OCI-LY3 (cell line): ENCODE results near the gene RNF14.

Experiments used
- EZH2phosphoT487 ChIP-seq: fragments of 200-600 bp; shearing (Covaris generic); IDR thresholded peaks from 2 replicates; pipeline ENCODE4 v1.6.1; 2018; ENCODE audit warnings: antibody characterized with exemption, mixed run types, low read depth
- TF ChIP-seq, protein P1 (sequence below): fragments of 200-600, 300-600 bp; sonication (generic); IDR thresholded peaks from 2 replicates; pipeline ENCODE4 v1.5.1; 2014; ENCODE audit warnings: antibody characterized with exemption, low read length, low read depth

GRCh38 chr5:141926434-141926833 lies 42.5 kb upstream of the RNF14 start:
- TF ChIP-seq, protein P1, sequence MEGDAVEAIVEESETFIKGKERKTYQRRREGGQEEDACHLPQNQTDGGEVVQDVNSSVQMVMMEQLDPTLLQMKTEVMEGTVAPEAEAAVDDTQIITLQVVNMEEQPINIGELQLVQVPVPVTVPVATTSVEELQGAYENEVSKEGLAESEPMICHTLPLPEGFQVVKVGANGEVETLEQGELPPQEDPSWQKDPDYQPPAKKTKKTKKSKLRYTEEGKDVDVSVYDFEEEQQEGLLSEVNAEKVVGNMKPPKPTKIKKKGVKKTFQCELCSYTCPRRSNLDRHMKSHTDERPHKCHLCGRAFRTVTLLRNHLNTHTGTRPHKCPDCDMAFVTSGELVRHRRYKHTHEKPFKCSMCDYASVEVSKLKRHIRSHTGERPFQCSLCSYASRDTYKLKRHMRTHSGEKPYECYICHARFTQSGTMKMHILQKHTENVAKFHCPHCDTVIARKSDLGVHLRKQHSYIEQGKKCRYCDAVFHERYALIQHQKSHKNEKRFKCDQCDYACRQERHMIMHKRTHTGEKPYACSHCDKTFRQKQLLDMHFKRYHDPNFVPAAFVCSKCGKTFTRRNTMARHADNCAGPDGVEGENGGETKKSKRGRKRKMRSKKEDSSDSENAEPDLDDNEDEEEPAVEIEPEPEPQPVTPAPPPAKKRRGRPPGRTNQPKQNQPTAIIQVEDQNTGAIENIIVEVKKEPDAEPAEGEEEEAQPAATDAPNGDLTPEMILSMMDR: no peak
- TF ChIP-seq EZH2phosphoT487: no peak
